GM10847 (cell line): ENCODE measurements around the gene CGA.

Experiments used
- POLR2A ChIP-seq: IDR thresholded peaks from 2 replicates; pipeline ENCODE4 v1.6.1; 2011; ENCODE audit not compliant: insufficient read length; ENCODE audit errors: extremely low read depth

Gene CGA

GRCh38 chr6:87095087-87095509 is at the start of gene CGA:
Gene CGA, minus strand, starts transcription at chr6:87095106. Its CDS starts 6,906 bp downstream, at chr6:87088200.
- TF ChIP-seq POLR2A = no peak

GRCh38 chr6:87139236-87139635 is 44.3 kb upstream of the CGA start:
- TF ChIP-seq POLR2A = no peak

GRCh38 chr6:87136963-87137362 is 42.1 kb upstream of the CGA start:
- TF ChIP-seq POLR2A = no peak

- no peak for TF ChIP-seq POLR2A
Observed at GRCh38 chr6:87127737-87128136, 32.8 kb upstream of the CGA start.

- TF ChIP-seq POLR2A = no peak
Observed at GRCh38 chr6:87126501-87126900, 31.6 kb upstream of the CGA start.

GRCh38 chr6:87124074-87124473 is 29.2 kb upstream of the CGA start:
- TF ChIP-seq POLR2A = no peak

GRCh38 chr6:87122477-87122876 is 27.6 kb upstream of the CGA start:
- no peak for TF ChIP-seq POLR2A

GRCh38 chr6:87118054-87118453 is 23.1 kb upstream of the CGA start:
- TF ChIP-seq POLR2A = no peak

GRCh38 chr6:87116922-87117321 is 22.0 kb upstream of the CGA start:
- no peak for TF ChIP-seq POLR2A

GRCh38 chr6:87115402-87116135 is 20.7 kb upstream of the CGA start:
- TF ChIP-seq POLR2A = no peak

- TF ChIP-seq POLR2A = no peak
Observed at GRCh38 chr6:87110636-87111035, 15.7 kb upstream of the CGA start.

- TF ChIP-seq POLR2A = no peak
Observed at GRCh38 chr6:87105823-87106222, 10.9 kb upstream of the CGA start.

GRCh38 chr6:87104667-87105066 is 9.8 kb upstream of the CGA start:
- TF ChIP-seq POLR2A = no peak

- TF ChIP-seq POLR2A = no peak
Observed at GRCh38 chr6:87103977-87104601, 9.2 kb upstream of the CGA start.

GRCh38 chr6:87102151-87102621 is 7.3 kb upstream of the CGA start:
- no peak for TF ChIP-seq POLR2A

- no peak for TF ChIP-seq POLR2A
Observed at GRCh38 chr6:87101067-87101466, 6.2 kb upstream of the CGA start.

GRCh38 chr6:87100216-87100615 is 5.3 kb upstream of the CGA start:
- TF ChIP-seq POLR2A = no peak
